H9 (cell line): ENCODE results near the gene CCDC70. TPM values are rescaled to one million over a fixed set of nuclear protein-coding genes. Genes with fewer than 3 reads are reported as not detected.

Source experiments
- DNase-seq: peaks from one replicate; pipeline ENCODE4 v3.0.0-alpha.2; 2017
- H2AFZ ChIP-seq: one replicate; pipeline ENCODE4 v1.6.1; 2013; ENCODE audit warnings: mild to moderate bottlenecking, low read length, control low read depth, moderate library complexity
- H2AK5ac ChIP-seq: 2 replicates; pipeline ENCODE4 v1.6.1; 2013; ENCODE audit warnings: low read length, control low read depth, mixed read lengths; ENCODE audit not compliant: insufficient read length
- H2BK120ac ChIP-seq: one replicate; pipeline ENCODE4 v1.6.1; 2013; ENCODE audit warnings: low read depth, mild to moderate bottlenecking, low read length, control low read depth, inconsistent platforms; ENCODE audit not compliant: poor library complexity, severe bottlenecking
- H2BK12ac ChIP-seq: 2 replicates; pipeline ENCODE4 v1.6.1; 2013; ENCODE audit warnings: low read length, control low read depth, mixed read lengths, low read depth; ENCODE audit not compliant: insufficient read length
- H2BK15ac ChIP-seq: 2 replicates; pipeline ENCODE4 v1.6.1; 2013; ENCODE audit warnings: low read depth, low read length, control low read depth
- H2BK20ac ChIP-seq: one replicate; pipeline ENCODE4 v1.6.1; 2013; ENCODE audit warnings: low read depth, mild to moderate bottlenecking, low read length, control low read depth, inconsistent platforms; ENCODE audit not compliant: poor library complexity, severe bottlenecking
- H2BK5ac ChIP-seq: 2 replicates; pipeline ENCODE4 v1.6.1; 2013; ENCODE audit warnings: low read length, control low read depth, mixed read lengths; ENCODE audit not compliant: insufficient read length
- H3K14ac ChIP-seq: 2 replicates; pipeline ENCODE4 v1.6.1; 2013; ENCODE audit warnings: low read length, control low read depth; ENCODE audit not compliant: insufficient read depth
- H3K18ac ChIP-seq: 2 replicates; pipeline ENCODE4 v1.6.1; 2013; ENCODE audit warnings: low read depth, mild to moderate bottlenecking, mixed read lengths, low read length, control low read depth; ENCODE audit not compliant: insufficient read length
- H3K23ac ChIP-seq: 2 replicates; pipeline ENCODE4 v1.6.1; 2013; ENCODE audit warnings: low read length, control low read depth, mixed read lengths, low read depth; ENCODE audit not compliant: insufficient read length
- H3K23me2 ChIP-seq: 2 replicates; pipeline ENCODE4 v1.6.1; 2013; ENCODE audit warnings: low read depth, mild to moderate bottlenecking, mixed read lengths, low read length, control low read depth; ENCODE audit not compliant: insufficient read length, poor library complexity, severe bottlenecking
- H3K27ac ChIP-seq: 2 replicates; pipeline ENCODE4 v1.5.1; 2013; ENCODE audit warnings: low read length, control low read depth, mixed read lengths, low read depth; ENCODE audit not compliant: insufficient read length
- H3K27me3 ChIP-seq: 2 replicates; pipeline ENCODE4 v1.6.1; 2013; ENCODE audit warnings: low read length, control low read depth, inconsistent platforms; ENCODE audit not compliant: insufficient read depth
- H3K4ac ChIP-seq: 2 replicates; pipeline ENCODE4 v1.6.1; 2013; ENCODE audit warnings: low read depth, mild to moderate bottlenecking, control low read depth, inconsistent platforms, low read length, moderate library complexity
- H3K4me1 ChIP-seq: 2 replicates; pipeline ENCODE4 v1.6.1; 2013; ENCODE audit warnings: low read length, control low read depth, inconsistent platforms; ENCODE audit not compliant: insufficient read depth
- H3K4me2 ChIP-seq: 2 replicates; pipeline ENCODE4 v1.6.1; 2013; ENCODE audit warnings: low read length, control low read depth, mixed read lengths; ENCODE audit not compliant: insufficient read length, insufficient read depth
- H3K56ac ChIP-seq: 2 replicates; pipeline ENCODE4 v1.6.1; 2013; ENCODE audit warnings: low read depth, mild to moderate bottlenecking, mixed read lengths, low read length, control low read depth; ENCODE audit not compliant: insufficient read length
- H3K79me1 ChIP-seq: 2 replicates; pipeline ENCODE4 v1.6.1; 2013; ENCODE audit warnings: low read depth, mild to moderate bottlenecking, moderate library complexity, low read length, control low read depth, inconsistent platforms; ENCODE audit not compliant: insufficient read depth, poor library complexity, severe bottlenecking
- H3K79me2 ChIP-seq: 2 replicates; pipeline ENCODE4 v1.6.1; 2013; ENCODE audit warnings: low read length, control low read depth, inconsistent platforms; ENCODE audit not compliant: insufficient read depth
- H3K9ac ChIP-seq: 2 replicates; pipeline ENCODE4 v1.6.1; 2013; ENCODE audit warnings: low read length, control low read depth, mixed read lengths; ENCODE audit not compliant: insufficient read length; ENCODE audit errors: extremely low read depth
- H3K9me3 ChIP-seq: one replicate; pipeline ENCODE4 v1.6.1; 2013; ENCODE audit warnings: low read depth, low read length, inconsistent platforms; ENCODE audit not compliant: control insufficient read depth
- H3T11ph ChIP-seq: one replicate; pipeline ENCODE4 v1.6.1; 2013; ENCODE audit warnings: mild to moderate bottlenecking, low read length, control low read depth, inconsistent platforms
- H4K20me1 ChIP-seq: one replicate; pipeline ENCODE4 v1.6.1; 2013; ENCODE audit not compliant: control insufficient read depth, insufficient read length, insufficient read depth
- H4K5ac ChIP-seq: 2 replicates; pipeline ENCODE4 v1.6.1; 2013; ENCODE audit warnings: low read depth, mild to moderate bottlenecking, mixed read lengths, low read length, control low read depth; ENCODE audit not compliant: insufficient read length
- H4K8ac ChIP-seq: replicated peaks from 2 replicates; pipeline ENCODE4 v1.6.1; 2013; ENCODE audit warnings: low read length, control low read depth, mixed read lengths, low read depth; ENCODE audit not compliant: insufficient read length
- H4K91ac ChIP-seq: 2 replicates; pipeline ENCODE4 v1.6.1; 2013; ENCODE audit warnings: low read depth, mild to moderate bottlenecking, moderate library complexity, mixed read lengths, low read length, control low read depth; ENCODE audit not compliant: insufficient read length
- H3K27ac Mint-ChIP-seq, 3 experiments: 2 replicates in 2 of 3; 3 replicates in 1 of 3; pipeline ENCODE4 v1.8.0; 2020 to 2021; ENCODE audit warnings: mixed read lengths in 3 of 3, mild to moderate bottlenecking in 1 of 3, moderate library complexity in 1 of 3
- H3K27me3 Mint-ChIP-seq: 2 replicates; pipeline ENCODE4 v1.8.0; 2021; ENCODE audit warnings: low read depth, mild to moderate bottlenecking, moderate library complexity, mixed read lengths
- H3K36me3 Mint-ChIP-seq, 3 experiments: 2 replicates in 2 of 3; 3 replicates in 1 of 3; pipeline ENCODE4 v1.8.0; 2020 to 2021; ENCODE audit warnings: low read depth in 3 of 3, mixed read lengths in 3 of 3; ENCODE audit not compliant: insufficient read depth in 1 of 3
- H3K4me1 Mint-ChIP-seq, 2 experiments: 2 replicates each; pipeline ENCODE4 v1.8.0; 2020; ENCODE audit warnings: mixed read lengths in 2 of 2
- H3K4me3 Mint-ChIP-seq, 2 experiments: 2 replicates in 1 of 2; 3 replicates in 1 of 2; pipeline ENCODE4 v1.8.0; 2020 to 2021; ENCODE audit warnings: mild to moderate bottlenecking in 2 of 2, mixed read lengths in 2 of 2, moderate library complexity in 1 of 2
- H3K9me3 Mint-ChIP-seq, 2 experiments: 2 replicates in 1 of 2; 3 replicates in 1 of 2; pipeline ENCODE4 v1.8.0; 2020; ENCODE audit warnings: mild to moderate bottlenecking in 2 of 2, mixed read lengths in 2 of 2, moderate library complexity in 1 of 2
- CTCF ChIP-seq: fragments of 200-600 bp; sonication (generic); conservative IDR thresholded peaks from 3 replicates; pipeline ENCODE4 v1.8.0; 2021; ENCODE audit warnings: antibody characterized with exemption, mild to moderate bottlenecking
- WGBS: extraction: QIAGEN DNeasy Blood & Tissue Kit; methylation state at CpG from one replicate; pipeline ENCODE4 v1.1.7; 2013; ENCODE audit warnings: missing lambda C conversion rate, low lambda C conversion rate, mixed read lengths; ENCODE audit not compliant: insufficient read length; ENCODE audit errors: extremely low coverage; 5-methylcytosine and 5-hydroxymethylcytosine counted together
- total RNA-seq: library from RNA; stranded (reverse); gene quantifications from 2 replicates; pipeline ENCODE4 v1.2.1, GENCODE V29; 2021

The CCDC70 gene
- total RNA-seq, 1 experiment from 2014 or later = not detected

- Histone ChIP-seq H2BK20ac (no peak overlapping the region), H4K5ac (peak overlapping the region; percentile 43), H3K23me2 (no peaks in the 10 kb centered on the region), H3K79me2 (no peaks in the 10 kb centered on the region), H3K27ac (no peak overlapping the region), H2AFZ (no peak overlapping the region), H3K4ac (no peak overlapping the region), H3K9ac (no peak overlapping the region), H3K18ac (no peak overlapping the region), H2BK12ac (no peak overlapping the region), H3K79me1 (no peaks in the 10 kb centered on the region), H4K20me1 (no peaks in the 10 kb centered on the region), H3K14ac (no peak overlapping the region), H2BK15ac (no peak overlapping the region), H3K23ac (no peak overlapping the region), H3K4me2 (no peak overlapping the region), H3K4me1 (no peaks in the 10 kb centered on the region), H2BK5ac (no peak overlapping the region), H4K8ac (no peak overlapping the region), H2AK5ac (no peak overlapping the region), H3K9me3 (no peaks in the 10 kb centered on the region), H3K27me3 (no peaks in the 10 kb centered on the region), H2BK120ac (no peak overlapping the region), H3K56ac (no peak overlapping the region), H3T11ph (no peak overlapping the region), H4K91ac (no peak overlapping the region)
- Mint-ChIP-seq H3K27me3 (peaks cover 6% of the 10 kb centered on the region), H3K4me1 (no peaks in the 10 kb centered on the region), H3K27ac (no peak overlapping the region), H3K9me3 (no peaks in the 10 kb centered on the region), H3K36me3 (no peaks in the 10 kb centered on the region), H3K4me3 (no peak overlapping the region)
- TF ChIP-seq CTCF = no peak
- no peak for DNase-seq
- WGBS = no CpG with 5 or more reads among the region's 6 CpGs
Measured at GRCh38 chr13:51873117-51873798, 11.5 kb downstream of the CCDC70 start.
